OCI-LY7 (cell line): Measurements from ENCODE around the gene DST. TPM values are rescaled to one million over a fixed set of nuclear protein-coding genes. Genes with fewer than 3 reads are reported as not detected.

Source experiments
- BruUV-seq: library from RNA; stranded (reverse); fragments of 400-500 nt; replicated peaks from 2 replicates; lab custom pipeline; 2021; lab: Mats Ljungman, UMichigan
- CTCF ChIA-PET: fragments of 300-600 bp; sonication (Branson Sonifier 250); formaldehyde crosslinking; loops from one replicate; lab custom pipeline; 2022; ENCODE audit warnings: antibody characterized with exemption; ENCODE audit not compliant: unreplicated experiment; lab: Charles Lee
- POLR2A ChIA-PET: fragments of 300-600 bp; sonication (Branson Sonifier 250); formaldehyde crosslinking; loops from one replicate; lab custom pipeline; 2022; ENCODE audit warnings: antibody characterized with exemption; lab: Charles Lee
- DNase-seq: peaks from one replicate; pipeline ENCODE4 v3.0.0-alpha.2; 2015; ENCODE audit warnings: low spot score
- H2AFZ ChIP-seq: fragments of 200-600 bp; sonication (generic), shearing (Covaris generic); 2 replicates; pipeline ENCODE4 v1.6.1; 2014; ENCODE audit warnings: mild to moderate bottlenecking, antibody characterized with exemption, low read length, moderate library complexity
- H3K27ac ChIP-seq: fragments of 200-600 bp; sonication (generic); 2 replicates; pipeline ENCODE4 v1.5.1; 2014; ENCODE audit warnings: mixed run types, low read depth, mild to moderate bottlenecking, moderate library complexity, low read length, inconsistent platforms; ENCODE audit not compliant: poor library complexity, severe bottlenecking
- H3K36me3 ChIP-seq: fragments of 200-600 bp; sonication (generic); 2 replicates; pipeline ENCODE4 v1.6.1; 2014; ENCODE audit warnings: mild to moderate bottlenecking, antibody characterized with exemption, low read length, moderate library complexity, mixed read lengths; ENCODE audit not compliant: insufficient read depth
- H3K4me1 ChIP-seq: fragments of 200-600 bp; sonication (generic); 2 replicates; pipeline ENCODE4 v1.5.1; 2014; ENCODE audit warnings: mild to moderate bottlenecking, low read length; ENCODE audit not compliant: insufficient read depth, poor library complexity, severe bottlenecking
- H3K4me2 ChIP-seq: fragments of 200-600 bp; sonication (generic); 2 replicates; pipeline ENCODE4 v1.6.1; 2014; ENCODE audit warnings: mild to moderate bottlenecking, low read length
- H3K4me3 ChIP-seq: fragments of 200-600 bp; sonication (generic); 2 replicates; pipeline ENCODE4 v1.5.1; 2014; ENCODE audit warnings: mild to moderate bottlenecking, low read depth, low read length; ENCODE audit not compliant: poor library complexity, severe bottlenecking
- H3K79me2 ChIP-seq: fragments of 200-600 bp; sonication (generic); 2 replicates; pipeline ENCODE4 v1.6.1; 2016; ENCODE audit warnings: low read depth, mild to moderate bottlenecking, low read length, moderate library complexity, mixed read lengths; ENCODE audit not compliant: insufficient read depth
- H3K9me2 ChIP-seq: fragments of 200-600 bp; sonication (generic); 2 replicates; pipeline ENCODE4 v1.6.1; 2016; ENCODE audit warnings: mild to moderate bottlenecking, low read length, mixed read lengths; ENCODE audit not compliant: insufficient read depth
- H3K9me3 ChIP-seq: fragments of 200-600 bp; sonication (generic); 2 replicates; pipeline ENCODE4 v1.6.1; 2014; ENCODE audit warnings: mild to moderate bottlenecking, mixed run types, low read length, mixed read lengths
- H4K20me1 ChIP-seq: fragments of 200-600 bp; sonication (generic); 2 replicates; pipeline ENCODE4 v1.6.1; 2014; ENCODE audit warnings: mild to moderate bottlenecking, antibody characterized with exemption, low read length, moderate library complexity, mixed read lengths; ENCODE audit not compliant: insufficient read depth
- CTCF ChIP-seq: fragments of 200-600 bp; sonication (generic); conservative IDR thresholded peaks from 2 replicates; pipeline ENCODE4 v1.5.1; 2014; ENCODE audit warnings: mild to moderate bottlenecking, antibody characterized with exemption, low read length, moderate library complexity, mixed read lengths
- EZH2phosphoT487 ChIP-seq: fragments of 200-600 bp; sonication (generic); IDR thresholded peaks from 2 replicates; pipeline ENCODE4 v1.6.1; 2018; ENCODE audit warnings: low read depth, borderline replicate concordance, mild to moderate bottlenecking, mixed run types, antibody characterized with exemption, low read length, moderate library complexity, mixed read lengths
- intact Hi-C: fragments of 100-400 bp; cut with micrococcal nuclease; formaldehyde crosslinking; loops from one replicate; pipeline ENCODE4 v1.10.0; 2022; ENCODE audit not compliant: unreplicated experiment
- total RNA-seq, 2 experiments: library from RNA; depleted of rRNA in 1 of 2; stranded (reverse); fragments of >200 nt in 1 of 2; shearing (Covaris generic) in 1 of 2; gene quantifications; 2 replicates each; pipeline ENCODE4 v1.2.3, GENCODE V29; 2014 to 2022

DST gene
- total RNA-seq, 2 experiments from 2014 or later: 8.4 to 19.4 TPM

- peaks cover 43% of the 10 kb centered on the region for H3K4me1 ChIP-seq
- no peaks in the 10 kb centered on the region for H3K9me3 ChIP-seq
- H3K9me2 ChIP-seq: no peaks in the 10 kb centered on the region
- no peak overlapping the region for H3K27ac ChIP-seq
- H3K36me3 ChIP-seq: no peaks in the 10 kb centered on the region
- intact Hi-C loops: no loop called here
- peaks cover 6% of the 10 kb centered on the region; the same call in 1 of the 2 replicates for H3K79me2 ChIP-seq
- peak overlapping the region; percentile 67 for H3K4me2 ChIP-seq
- ChIA-PET CTCF (no interaction called here), POLR2A (interaction anchor here (1.2 to 2.5 kb wide), 4 partner anchors 9 to 27 kb away, joined by 3 to 15 read pairs (median 5); no protein-coding TSS in a partner anchor)
- H2AFZ ChIP-seq: no peak overlapping the region
- H4K20me1 ChIP-seq: no peaks in the 10 kb centered on the region
- no peak overlapping the region for H3K4me3 ChIP-seq
- no TSS peak for BruUV-seq
- TF ChIP-seq CTCF: no peak
- no peak for TF ChIP-seq EZH2phosphoT487
- no peak for DNase-seq
Observed at GRCh38 chr6:56522495-56523270, 120.0 kb downstream of the DST start.

GRCh38 chr6:56521976-56522375 lies 120.7 kb downstream of the DST start:
- Histone ChIP-seq H3K36me3 (no peaks in the 10 kb centered on the region), H3K9me3 (no peaks in the 10 kb centered on the region), H3K4me1 (peaks cover 37% of the 10 kb centered on the region), H2AFZ (no peak overlapping the region), H3K9me2 (no peaks in the 10 kb centered on the region), H3K79me2 (peaks cover 6% of the 10 kb centered on the region; the same call in 1 of the 2 replicates), H3K4me2 (peak overlapping the region; percentile 67), H3K4me3 (no peak overlapping the region), H4K20me1 (no peaks in the 10 kb centered on the region), H3K27ac (no peak overlapping the region)
- BruUV-seq: no TSS peak
- ChIA-PET CTCF (no interaction called here), POLR2A (interaction anchor here (0.7 to 2.5 kb wide), 11 partner anchors 8 to 521 kb away, joined by 3 to 15 read pairs (median 3); no protein-coding TSS in a partner anchor)
- DNase-seq: no peak
- TF ChIP-seq EZH2phosphoT487: no peak
- no peak for TF ChIP-seq CTCF
- intact Hi-C loops: no loop called here

- CTCF ChIA-PET: no interaction called here
- DNase-seq: no peak
- peak overlapping the region; percentile 67; the same call in 1 of the 2 replicates for H3K4me2 ChIP-seq
- no peaks in the 10 kb centered on the region for H3K9me2 ChIP-seq
- H2AFZ ChIP-seq: no peak overlapping the region
- H4K20me1 ChIP-seq: no peaks in the 10 kb centered on the region
- intact Hi-C loops: no loop called here
- H3K27ac ChIP-seq: no peak overlapping the region
- H3K4me1 ChIP-seq: peaks cover 32% of the 10 kb centered on the region
- H3K9me3 ChIP-seq: no peaks in the 10 kb centered on the region
- TF ChIP-seq EZH2phosphoT487: no peak
- TF ChIP-seq CTCF: no peak
- no peaks in the 10 kb centered on the region for H3K36me3 ChIP-seq
- no peak overlapping the region for H3K4me3 ChIP-seq
- POLR2A ChIA-PET: interaction anchor here (0.5 to 2.5 kb wide), 12 partner anchors 9 to 521 kb away, joined by 3 to 15 read pairs (median 3); no protein-coding TSS in a partner anchor
- peaks cover 6% of the 10 kb centered on the region; the same call in 1 of the 2 replicates for H3K79me2 ChIP-seq
- no TSS peak for BruUV-seq
Observed at GRCh38 chr6:56521454-56521853, 121.2 kb downstream of the DST start.
